Activated CD4-positive, CD25-positive, alpha-beta regulatory T cell treated with anti-CD3 and anti-CD28 coated beads, Interleukin-2, amount 50 U/mL, for 24 hours (primary cell): Measurements from ENCODE around the gene STX10.
"Not testable (repeated sequence)": the region's sequence is repeated elsewhere in the genome, so short reads cannot be mapped to it uniquely, and the experiment has no call there.

Source experiments
- ATAC-seq, 2 donors: fragments of 150-1000 bp; cut with Tn5 transposase; one replicate each; pipeline ENCODE4 v1.10.0; 2021; ENCODE audit warnings: mild to moderate bottlenecking in 1 of 2, moderate library complexity in 1 of 2

Gene STX10, protein sequence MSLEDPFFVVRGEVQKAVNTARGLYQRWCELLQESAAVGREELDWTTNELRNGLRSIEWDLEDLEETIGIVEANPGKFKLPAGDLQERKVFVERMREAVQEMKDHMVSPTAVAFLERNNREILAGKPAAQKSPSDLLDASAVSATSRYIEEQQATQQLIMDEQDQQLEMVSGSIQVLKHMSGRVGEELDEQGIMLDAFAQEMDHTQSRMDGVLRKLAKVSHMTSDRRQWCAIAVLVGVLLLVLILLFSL

DNA sequence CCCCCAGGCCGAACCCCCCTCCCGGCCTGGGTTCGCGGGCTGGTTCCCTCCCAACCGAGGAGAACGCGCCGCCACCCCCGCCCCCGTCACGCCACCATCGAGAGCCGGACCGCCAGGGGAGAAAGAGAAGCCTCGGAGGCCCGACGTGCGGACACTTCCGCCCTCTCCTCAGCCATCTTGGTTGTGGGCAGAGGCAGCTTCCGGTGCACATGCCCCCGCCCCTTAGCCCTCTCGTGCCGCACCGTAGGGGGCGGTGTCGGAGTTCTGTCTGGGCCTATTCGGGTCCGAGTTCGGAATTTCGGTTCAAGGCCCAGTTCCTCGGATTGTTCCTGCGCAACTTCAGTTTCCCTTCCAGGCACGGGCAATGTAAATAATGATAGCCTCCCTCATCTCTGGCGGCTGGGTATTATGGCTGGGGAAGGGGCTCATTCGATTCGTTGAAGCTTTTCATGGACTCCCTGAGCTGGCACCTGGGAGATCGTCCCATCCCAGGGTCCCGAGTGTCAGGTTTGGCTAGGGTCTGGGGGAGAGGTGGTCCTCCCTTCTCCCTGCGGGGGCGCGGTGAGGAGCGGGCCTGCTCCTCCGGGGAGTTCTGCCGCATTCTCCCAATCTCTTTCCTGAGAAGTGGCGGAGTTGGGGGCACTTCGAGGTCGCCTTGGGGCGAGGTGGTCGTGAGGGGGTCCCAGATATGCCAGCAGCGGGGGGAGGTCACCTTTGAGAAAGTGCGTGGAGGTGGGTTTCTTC, at the start of gene STX10, which contains the start of gene IER2:
Gene STX10, minus strand, starts transcription at position 189 of the 744 bp plus-strand sequence. CDS start 202 bp downstream, outside the sequence.
Gene IER2, plus strand, starts transcription at position 225 of the 744 bp plus-strand sequence. CDS start 2,776 bp downstream, outside the sequence.
- peak; percentile 57 to 62 for ATAC-seq

DNA sequence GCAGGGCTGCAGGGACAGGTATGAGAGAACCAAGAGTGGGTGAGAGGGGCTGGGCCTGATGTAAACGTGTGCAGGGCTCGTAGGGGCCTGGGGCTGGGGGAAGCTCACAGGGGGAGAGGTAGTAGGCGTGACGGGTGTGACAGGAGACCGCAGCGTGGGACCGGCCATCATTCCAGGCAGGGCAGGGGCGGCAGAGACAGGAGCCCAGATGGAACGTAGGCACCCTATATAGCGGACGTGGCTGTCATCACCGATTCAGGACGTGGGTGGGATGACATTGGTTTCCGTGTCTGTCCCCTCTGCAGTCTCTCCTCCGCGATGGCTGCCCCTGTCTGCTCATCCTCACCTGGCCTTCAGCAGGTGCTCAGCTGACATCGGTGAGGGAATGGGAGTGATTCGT, 48.5 kb upstream of the STX10 start:
- ATAC-seq: no peak

- peak; percentile 53 to 60 for ATAC-seq
These were observed 45.5 kb upstream of the STX10 start for GRCh38 chr19:13195678-13196077.

DNA sequence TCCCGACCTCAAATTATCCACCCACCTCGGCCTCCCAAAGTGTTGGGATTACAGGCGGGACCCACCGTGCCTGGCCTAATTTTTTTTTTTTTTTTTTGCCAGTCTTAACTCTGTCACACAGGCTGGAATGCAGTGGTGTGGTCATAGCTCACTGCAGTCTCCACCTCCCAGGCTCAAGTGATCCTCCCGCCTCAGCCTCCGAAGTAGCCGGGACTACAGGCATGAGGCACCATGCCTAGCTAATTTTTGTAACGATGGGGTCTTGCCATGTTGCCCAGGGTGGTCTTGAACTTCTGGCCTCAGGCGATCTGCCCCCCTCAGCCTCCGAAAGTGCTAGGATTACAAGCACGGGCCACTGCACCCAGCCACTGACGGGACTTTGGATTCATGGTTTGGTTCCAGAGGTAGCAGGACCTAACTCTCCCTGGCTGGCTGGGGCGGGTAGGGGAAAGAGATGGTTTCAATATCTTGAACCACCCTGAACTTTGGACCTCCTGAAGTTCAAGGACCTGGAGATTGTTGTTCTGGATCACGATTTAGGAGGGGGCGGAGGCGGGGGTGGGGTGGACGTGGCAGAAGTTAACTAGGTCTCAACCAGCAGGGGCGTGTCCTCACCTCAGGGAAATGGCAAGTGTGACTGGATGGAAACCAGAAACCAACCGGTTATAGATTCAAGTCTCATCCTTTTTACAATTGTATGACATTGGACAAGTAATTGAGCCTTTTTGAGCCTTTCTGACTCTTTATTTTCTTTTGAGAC, 40.8 kb upstream of the STX10 start:
- ATAC-seq: peak in 1 of 2 donors; percentile 46

DNA sequence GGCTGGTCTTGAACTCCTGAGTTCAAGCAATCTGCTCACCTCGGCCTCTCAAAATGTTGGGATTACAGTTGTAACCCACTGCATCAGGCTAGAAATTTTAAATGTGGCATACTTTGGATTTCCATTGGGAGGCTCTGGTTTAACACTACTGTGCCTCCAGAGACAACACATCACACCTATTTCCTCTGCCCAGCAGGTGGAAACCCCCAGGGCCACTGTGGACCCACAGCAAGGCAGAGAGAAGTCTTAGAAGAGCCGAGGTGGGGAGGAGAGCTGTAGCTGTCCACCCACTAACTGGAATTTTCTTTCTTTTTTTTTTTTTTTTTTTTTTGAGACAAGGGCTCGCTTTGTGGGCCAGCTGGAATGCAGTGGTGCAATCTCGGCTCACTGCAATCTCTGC, 39.4 kb upstream of the STX10 start:
- no peak for ATAC-seq

- ATAC-seq: no peak
These were observed 37.2 kb upstream of the STX10 start for GRCh38 chr19:13187419-13187818.

DNA sequence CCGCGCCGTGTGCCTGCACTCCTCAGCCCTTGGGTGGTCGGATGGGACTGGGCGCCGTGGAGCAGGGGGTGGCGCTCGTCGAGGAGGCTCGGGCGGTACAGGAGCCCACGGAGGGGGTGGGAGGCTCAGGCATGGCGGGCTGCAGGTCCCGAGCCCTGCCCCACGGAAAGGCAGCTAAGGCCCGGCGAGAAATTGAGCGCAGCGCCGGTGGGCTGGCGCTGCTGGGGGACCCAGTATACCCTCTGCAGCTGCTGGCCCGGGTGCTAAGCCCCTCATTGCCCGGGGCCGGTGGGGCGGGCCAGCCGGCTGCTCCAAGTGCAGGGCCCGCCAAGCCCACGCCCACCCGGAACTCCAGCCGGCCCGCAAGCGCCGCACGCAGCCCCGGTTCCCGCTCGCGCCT, 36.5 kb upstream of the STX10 start:
- not testable (repeated sequence) for ATAC-seq

DNA sequence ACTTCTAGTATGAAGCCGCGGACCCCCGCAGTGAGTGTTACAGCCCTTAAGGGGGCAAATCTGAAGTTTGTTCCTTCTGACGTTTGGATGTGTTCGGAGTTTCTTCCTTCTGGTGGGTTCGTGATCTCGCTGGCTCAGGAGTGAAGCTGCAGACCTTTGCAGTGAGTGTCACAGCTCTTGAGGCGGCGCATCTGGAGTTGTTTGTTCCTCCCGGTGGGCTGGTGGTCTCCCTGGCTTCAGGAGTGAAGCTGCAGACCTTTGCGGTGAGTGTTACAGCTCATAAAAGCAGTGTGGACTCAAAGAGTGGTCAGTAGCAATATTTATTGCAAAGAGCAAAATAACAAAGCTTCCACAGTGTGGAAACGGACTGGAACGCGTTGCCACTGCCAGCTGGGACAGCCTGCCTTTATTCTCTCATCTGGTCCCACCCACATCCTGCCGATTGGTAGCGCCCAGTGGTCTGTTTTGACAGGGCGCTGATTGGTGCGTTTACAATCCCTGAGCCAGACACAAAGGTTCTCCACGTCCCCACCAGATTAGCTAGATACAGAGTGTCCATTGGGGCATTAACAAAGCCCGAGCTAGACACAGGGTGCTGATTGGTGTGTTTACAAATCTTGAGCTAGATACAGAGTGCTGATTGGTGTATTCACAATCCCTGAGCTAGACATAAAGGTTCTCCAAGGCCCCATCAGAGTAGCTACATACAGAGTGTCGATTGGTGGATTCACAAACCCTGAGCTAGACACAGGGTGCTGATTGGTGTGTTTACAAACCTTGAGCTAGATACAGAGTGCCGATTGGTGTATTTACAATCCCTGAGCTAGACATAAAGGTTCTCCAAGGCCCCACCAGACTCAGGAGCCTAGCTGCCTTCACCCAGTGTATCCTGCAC, 35.8 kb upstream of the STX10 start:
- ATAC-seq: not testable (repeated sequence)

DNA sequence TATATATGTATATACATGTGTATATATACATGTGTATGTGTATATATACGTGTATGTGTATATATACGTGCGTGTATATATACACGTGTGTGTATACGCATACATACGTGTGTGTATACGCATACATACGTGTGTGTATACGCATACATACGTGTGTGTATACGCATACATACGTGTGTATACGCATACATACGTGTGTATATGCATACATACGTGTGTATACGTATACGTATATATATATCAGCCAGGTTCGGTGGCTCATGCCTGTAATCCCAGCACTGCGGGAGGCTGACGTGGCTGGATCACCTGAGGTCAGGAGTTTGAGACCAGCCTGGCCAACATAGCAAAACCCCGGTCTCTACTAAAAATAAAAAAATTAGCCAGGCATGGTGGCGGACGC, 34.8 kb upstream of the STX10 start:
- not testable (repeated sequence) for ATAC-seq

GRCh38 chr19:13181747-13182388, 31.7 kb upstream of the STX10 start:
- peak in 1 of 2 donors; percentile 38 for ATAC-seq

- not testable (repeated sequence) for ATAC-seq
These were observed 28.1 kb upstream of the STX10 start for GRCh38 chr19:13178291-13178690.

DNA sequence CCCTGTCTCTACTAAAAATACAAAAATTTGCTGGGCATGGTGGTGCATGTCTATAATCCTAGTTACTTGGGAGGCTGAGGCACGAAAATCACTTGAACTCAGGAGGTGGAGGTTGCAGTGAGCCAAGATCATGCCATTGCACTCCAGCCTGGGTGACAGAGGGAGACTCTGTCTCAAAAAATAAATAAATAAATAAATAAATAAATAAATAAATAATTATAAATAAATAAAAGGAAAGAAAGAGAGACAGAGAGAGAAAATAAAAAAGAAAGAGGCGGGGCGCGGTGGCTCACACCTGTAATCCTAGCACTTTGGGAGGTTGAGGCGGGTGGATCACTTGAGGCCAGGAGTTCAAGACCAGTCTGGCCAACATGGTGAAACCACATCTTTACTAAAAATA, 27.4 kb upstream of the STX10 start:
- not testable (repeated sequence) for ATAC-seq

DNA sequence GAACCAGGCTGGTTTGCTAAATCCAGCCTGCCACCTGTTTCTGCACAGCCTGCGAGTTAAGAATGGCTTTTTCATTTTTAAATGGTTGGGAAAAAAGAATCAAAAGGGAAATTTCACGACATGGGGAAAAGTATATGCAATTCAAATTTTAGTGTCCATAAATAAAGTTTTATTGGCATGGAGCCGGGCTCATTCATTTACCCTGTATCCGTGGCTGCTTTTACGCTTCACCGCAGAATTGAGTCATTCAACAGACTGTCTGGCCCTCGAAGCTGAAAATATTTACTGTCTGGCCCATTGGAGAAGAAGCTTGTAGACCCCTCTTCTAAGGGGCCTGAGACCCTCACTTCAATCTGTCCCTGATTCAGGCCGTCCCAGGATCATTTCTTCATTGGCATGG, 26.2 kb upstream of the STX10 start:
- ATAC-seq: no peak

- ATAC-seq: no peak
These were observed 23.1 kb upstream of the STX10 start for GRCh38 chr19:13173139-13173737.

- ATAC-seq: peak in 1 of 2 donors; percentile 10
These were observed 22.4 kb upstream of the STX10 start for GRCh38 chr19:13172346-13173138.

DNA sequence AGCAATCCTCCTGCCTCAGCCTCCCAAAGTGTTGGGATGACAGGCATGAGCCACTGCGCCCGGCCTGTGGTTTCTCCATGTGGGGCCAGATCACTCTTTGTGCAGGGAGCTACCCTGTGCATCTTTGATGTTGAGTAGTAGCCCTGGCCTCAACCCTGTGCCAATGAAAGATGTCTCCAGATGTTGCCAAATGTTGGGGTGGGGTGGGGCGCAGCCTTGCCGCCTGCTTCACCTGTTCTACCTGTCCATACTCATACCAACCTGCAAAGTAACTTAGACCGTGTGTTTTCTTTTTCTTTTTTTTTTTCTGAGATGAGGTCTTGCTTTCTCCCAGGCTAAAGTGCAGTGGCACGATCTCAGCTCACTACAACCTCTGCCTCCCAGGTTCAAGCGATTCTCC, 21.0 kb upstream of the STX10 start:
- ATAC-seq: no peak

DNA sequence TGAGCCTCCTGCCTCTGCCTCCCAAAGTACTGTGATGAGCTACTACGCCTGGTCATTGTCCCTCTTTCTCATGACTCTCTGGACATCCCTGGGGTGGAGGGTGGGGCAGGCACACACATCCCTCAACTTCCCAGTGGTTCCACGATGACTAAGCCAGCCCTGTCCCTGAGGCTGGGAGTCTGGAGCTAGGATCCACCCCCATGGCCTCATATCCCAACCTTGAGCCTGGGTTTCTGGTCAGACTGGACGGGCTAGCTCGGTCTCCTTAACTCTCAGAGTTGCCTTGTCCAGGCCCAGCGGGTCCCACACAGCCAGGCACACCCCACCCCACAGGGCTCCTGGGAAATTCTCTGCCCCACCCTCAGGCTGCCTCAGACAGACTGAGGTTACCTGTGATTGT, 19.6 kb upstream of the STX10 start:
- no peak for ATAC-seq

GRCh38 chr19:13166151-13166550, 16.0 kb upstream of the STX10 start:
- not testable (repeated sequence) for ATAC-seq

DNA sequence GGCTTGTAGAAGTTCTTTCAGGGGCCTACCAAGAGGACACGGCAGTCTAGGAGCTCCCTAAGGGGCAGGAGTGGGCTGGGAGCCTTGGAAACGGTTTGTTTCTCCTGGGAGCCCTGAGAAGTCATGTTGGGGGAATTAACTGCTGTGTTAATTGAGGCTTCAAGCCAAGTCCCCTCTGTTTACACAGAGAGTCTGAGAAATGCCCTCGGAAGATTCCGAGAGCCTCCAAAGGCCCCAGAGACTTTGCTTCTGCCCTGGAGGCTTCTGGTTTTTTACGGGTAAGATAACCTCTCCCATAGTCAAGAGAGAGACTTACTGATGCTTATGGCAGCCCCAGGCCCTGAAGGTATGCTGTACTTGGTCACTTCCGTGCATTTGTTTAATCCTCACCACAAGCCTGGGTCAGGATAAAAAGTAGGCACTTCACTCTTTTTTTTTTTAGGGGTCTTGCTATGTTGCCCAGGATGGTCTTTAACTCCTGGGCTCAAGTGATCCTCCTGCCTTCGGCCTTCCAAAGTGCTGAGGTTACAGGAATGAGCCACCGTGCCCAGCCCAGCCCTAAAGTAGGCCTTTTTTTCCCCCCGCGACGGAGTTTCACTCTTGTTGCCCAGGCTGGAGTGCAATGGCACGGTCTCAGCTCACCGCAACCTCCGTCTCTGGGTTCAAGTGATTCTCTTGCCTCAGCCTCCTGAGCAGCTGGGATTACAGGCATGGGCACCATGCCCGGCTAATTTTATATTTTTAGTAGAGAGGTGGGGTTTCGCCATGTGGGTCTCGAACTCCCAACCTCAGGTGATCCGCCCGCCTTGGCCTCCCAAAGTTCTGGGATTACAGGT, 15.2 kb upstream of the STX10 start:
- no peak for ATAC-seq
